Posterior vena cava (tissue), 2 donors: ENCODE data around the gene PNMA8C. TPM values are rescaled to one million over a fixed set of nuclear protein-coding genes. Genes with fewer than 3 reads are reported as not detected.
"Not testable (repeated sequence)": the region's sequence is repeated elsewhere in the genome, so short reads cannot be mapped to it uniquely, and the experiment has no call there.

ENCODE experiments used
- DNase-seq: peaks from one replicate; pipeline ENCODE4 v3.0.0-alpha.2; 2020; ENCODE audit warnings: low spot score
- intact Hi-C, 2 donors: fragments of 100-400 bp; cut with DNase I; formaldehyde crosslinking; loops; one replicate each; pipeline versions ENCODE4 v1.14.1 to v1.14.2; 2022 to 2023
- total RNA-seq, 2 donors: library from RNA; stranded (reverse); fragmentation: NEBNext Ultra II Directional; extraction: Animal tissue kit (Norgen Biotek cat#: 25700); gene quantifications; one replicate each; pipeline ENCODE4 v1.2.1, GENCODE V29; 2021
- donor health status: DM: yes; HTN: yes; CAD: no.
- donor health status: DM: yes; HTN: yes; CAD: no.

PNMA8C gene
- total RNA-seq, 2 donors from 2014 or later = 0.37 to 1.2 TPM

DNA sequence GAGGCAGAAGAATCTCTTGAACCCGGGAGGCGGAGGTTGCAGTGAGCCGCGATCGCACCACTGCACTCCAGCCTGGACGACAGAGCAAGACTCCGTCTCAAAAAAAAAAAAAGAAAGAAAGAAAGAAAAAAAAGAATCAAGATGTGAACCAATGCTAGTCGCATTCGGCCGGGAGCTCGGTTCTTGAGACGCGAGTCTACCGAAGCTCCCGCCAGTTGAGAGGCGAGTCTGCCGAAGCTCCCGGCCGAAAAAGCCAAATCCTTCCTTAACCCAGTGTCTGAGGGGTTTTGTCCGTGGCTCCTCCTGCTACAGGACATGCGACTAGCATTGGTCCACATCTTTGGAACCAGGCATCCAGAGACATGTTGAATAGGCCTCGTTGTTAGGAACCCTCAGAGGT is 13.8 kb downstream of the PNMA8C start:
- intact Hi-C loops, DNase-seq: not testable (repeated sequence)

DNA sequence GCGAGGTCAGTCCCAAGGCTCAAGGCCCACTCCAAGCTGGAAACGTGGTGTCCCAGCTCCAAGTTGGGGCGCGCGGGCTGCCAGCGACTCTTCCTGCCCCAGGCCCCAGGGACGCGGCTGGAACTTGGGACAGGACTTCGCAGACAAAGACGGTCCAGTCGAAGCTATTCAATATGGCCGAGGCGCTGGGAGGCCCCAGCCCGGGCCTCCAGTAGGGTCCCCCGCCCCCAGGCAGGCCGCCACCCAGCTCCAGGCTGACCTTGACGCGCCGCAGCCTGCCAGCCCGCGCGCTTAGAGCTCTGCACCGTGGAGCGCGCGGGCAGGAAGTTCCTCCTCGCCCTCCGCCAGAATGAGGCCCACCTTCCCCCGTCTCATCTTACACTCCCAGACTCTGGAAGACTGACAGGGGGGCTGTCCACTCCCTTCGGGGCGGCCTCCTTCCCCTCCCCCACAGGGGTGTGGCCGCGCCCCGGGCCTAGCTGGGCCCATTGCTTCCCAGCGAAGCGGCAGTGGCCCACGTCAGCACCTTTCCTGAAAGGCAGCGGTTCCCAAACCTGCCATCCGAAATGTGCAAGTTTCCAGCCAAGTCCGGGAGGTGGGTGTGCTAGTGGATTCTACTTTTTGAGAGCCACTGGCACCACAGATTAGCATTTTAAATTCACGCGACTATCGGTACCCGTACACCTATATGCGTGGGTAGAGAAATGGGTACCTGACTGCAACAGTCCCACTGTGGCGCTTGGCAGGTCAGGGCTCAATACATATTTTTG is 15.3 kb downstream of the PNMA8C start, which contains the start of gene CCDC8:
Gene CCDC8 (minus strand): TSS at position 303 of the 770 bp plus-strand sequence. CDS start 754 bp downstream, outside the sequence.
- intact Hi-C loops = no loop called here
- peak; percentile 90 for DNase-seq

DNA sequence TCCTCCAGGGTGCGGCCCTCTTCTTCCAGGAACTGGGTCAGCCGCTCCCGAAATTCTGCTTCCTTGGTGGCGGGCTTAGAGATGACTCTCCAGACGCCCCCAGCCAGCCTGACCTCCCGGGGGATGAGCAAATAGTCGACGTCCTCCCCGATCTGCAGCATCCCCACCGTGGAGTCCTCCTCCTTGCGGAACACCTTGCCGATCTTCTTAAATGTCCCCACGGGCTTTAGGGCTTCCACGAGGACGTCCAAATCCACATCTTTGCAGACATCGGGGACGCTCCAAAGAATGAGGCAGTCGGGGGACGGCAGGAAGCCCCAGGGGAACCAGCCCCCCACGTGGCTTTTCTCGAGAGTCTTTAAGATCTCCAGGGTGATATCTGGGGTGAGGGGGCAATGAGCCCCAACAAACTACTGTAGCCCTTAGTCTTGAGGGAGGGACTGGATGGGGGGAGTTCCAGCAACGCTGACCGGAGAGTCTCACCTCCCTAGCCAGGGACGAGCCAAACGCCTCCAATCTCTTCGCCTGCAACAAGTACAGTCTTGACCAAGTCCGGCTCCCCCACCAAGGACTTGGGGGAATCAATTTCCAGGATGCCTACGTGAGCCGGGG is 16.0 kb downstream of the PNMA8C start:
- DNase-seq = peak; percentile 82
- intact Hi-C loops = loop anchor here in 1 of 2 donors (1.0 kb wide), 1 partner anchor 38 kb away; no protein-coding TSS in a partner anchor

DNA sequence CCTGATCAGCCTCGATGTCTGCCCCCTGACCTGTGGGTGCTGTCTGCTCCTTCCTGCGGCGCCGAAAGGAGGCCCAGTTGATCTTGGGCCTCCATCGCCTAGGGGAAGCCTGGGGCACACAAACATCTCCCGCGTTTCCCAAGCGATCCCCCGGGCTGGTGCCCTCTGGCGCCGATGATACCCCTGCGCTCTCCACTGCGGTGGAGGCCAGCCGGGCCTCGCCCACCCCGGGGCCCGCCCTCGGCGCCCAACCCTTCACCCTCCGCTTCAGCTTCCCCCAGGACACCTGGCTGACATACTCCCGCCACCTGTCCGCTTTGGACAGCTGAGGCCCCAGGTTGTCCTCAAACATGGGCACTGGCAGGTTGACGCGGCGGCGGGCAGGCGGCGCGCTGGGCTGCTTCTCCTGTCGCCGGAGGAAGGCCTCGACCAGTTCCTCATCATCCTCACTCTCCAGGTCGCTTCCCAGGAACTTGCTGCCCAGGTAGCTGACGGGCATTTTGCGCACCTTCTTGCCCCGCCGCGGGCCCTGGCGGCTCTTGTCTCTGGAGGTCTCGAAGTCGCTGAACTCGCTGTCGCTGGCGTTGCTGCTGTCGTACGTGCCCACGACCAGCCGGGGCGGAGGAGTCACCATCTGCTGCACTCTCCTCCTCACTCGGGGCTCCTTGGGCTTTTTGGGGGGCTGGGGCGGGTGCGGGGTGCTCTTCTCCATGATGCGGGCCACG is 16.6 kb downstream of the PNMA8C start:
- intact Hi-C loops = loop anchor here in 1 of 2 donors (1.0 kb wide), 1 partner anchor 38 kb away; no protein-coding TSS in a partner anchor
- no peak for DNase-seq

DNA sequence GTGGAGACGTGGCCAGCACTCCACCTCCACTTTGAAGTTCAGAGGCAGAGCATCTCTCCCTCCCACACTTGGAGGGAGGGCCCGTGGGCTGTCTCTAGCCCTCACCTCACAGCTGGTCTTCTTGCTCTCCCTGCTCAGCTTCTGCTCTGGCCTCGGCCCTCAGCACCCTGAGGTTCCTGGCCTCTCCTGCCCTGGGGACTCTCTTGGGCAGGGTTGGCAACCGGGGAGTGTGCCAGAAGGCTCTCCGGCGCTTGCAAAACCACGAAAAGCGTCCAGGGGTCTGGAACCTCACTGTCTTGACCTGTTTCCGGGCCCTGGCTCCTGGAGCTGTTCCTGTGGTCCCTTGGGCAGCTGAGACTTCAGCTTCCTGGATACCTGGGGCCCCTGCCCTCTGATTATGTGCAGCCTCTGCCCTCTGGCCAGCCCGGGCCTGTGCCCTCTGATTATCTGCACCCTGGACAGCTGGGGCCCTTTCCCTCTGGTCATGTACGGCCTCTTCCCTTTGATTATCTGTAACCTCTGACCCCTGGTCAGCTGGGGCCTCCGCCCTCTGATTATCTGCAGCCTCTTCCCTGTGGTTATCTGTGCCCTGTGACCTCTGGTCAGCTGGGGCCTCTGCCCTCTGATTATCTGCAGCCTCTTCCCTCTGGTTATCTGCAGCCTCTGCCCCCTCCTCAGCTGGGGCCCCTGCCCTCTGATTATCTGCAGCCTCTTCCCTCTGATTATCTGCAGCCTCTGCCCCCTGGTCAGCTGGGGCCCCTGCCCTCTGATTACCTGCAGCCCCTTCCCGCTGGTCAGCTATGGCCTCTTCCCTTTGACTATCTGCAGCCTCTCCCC is 17.4 kb downstream of the PNMA8C start:
- DNase-seq = no peak
- intact Hi-C loops = no loop called here

DNA sequence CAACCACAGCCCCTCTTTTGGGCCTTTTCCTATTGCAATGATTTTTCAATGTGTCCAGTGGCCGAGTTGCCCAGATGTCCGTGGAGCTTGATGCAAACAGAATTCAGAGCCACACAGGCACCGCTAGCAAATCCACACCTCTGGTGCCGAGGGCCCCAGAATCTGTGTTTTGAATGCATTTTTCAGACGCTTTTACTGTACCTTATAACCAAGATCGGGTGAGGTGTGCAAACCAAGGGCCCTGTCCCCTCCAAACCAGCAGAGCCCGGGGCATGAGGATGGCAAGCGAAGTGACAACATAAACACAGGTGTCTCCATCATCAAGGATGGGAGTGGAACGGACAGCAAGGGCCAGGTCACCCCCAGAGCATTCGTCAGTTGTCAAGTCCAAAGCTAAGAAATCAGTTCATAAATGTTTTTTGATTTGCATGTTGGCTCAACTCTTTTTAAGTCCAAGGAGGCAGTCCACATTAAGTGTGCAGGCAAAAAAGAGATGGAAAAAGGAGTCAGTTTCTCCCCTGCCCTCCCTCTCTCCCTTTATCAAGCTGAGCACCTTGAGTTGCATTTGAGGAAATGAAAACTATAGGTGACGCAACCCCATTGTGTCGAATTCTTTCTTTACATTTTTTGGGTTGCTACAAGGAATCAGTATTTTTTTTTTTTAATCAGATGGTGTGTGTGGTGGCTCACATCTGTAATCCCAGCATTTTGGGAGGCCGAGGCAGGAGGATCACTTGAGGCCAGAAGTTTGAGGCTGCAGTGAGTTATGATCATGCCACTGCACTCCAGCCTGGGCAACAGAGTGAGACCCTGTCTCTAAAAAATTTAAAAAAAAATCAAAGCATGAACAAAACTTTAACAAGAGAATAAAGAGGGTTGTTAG is 18.3 kb downstream of the PNMA8C start:
- no peak for DNase-seq
- intact Hi-C loops = no loop called here

DNA sequence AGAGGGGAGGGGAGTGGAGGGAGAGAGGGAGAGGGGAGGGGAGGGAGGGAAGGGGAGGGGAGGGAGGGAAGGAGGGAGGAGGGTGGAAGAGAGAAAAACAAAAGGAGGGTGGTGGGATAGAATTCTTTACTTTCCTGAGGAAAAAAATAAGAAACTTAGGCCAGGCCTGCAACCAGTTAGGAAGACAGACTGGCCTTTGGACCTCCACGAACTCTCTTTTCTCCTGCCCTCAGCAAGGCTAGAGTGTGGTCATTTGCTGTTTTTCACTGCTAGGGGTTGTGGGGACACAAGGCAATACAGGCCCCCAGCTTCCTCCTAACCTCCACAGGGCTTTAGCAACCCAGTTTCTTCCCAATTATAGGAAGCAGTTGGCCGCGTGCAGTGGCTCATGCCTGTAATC is 19.5 kb downstream of the PNMA8C start:
- no peak for DNase-seq
- intact Hi-C loops = no loop called here

DNA sequence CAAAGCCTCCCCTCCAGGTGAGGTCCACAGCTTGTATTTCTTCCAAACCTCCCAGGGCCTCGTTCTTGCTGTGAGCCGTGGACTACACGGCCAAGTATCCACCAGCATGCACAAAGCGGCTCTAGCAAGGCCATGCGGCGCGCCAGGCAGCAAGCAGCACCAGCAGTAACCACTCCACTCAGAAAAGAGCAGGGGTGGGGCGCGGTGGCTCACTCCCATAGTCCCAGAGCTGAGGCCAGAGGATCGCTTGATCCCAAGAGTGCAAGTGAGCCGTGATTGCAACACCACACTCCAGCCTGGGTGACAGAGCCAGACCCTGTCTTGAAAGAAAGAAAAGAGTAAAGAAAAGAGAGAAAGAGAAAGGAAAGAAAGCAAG is 20.1 kb downstream of the PNMA8C start:
- DNase-seq = peak; percentile 89
- intact Hi-C loops = no loop called here

DNA sequence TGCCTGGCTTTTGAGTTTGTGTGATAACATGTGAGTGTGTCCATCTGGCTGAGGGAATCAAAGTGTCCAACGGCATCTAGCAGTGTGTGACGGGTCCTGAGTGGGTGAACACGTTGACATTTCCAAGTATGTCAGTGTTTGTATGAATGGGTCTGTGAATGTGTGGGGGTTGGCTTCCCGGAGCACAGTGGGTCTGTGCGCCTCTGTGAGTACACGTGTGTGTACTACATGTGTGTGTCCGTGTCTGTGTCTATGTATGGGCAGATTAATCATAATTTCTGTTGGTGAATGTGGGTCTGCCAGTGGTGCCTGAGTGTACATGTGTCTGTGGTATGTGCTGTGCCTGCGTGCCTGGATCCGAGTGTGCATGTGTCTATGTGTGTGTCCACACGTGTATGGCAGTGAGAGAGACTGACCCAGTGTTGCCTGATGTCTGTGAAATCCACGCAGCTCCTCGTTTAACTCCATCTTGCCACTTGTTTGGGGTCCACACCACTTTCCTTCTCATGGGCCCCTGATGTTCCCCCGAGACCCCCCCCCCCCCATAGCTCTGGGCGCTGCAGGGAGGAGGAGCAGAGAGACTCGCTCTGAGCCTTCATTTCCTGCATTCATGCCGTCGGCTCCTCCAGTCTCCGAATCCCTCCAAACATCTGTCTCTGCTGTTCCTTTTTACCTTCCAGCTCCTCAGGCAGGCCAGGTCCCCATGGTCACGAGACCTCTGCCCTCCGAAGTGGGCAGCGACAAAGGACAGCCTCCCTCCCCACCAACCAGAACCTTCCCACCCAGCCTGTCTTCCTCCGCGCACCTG is 20.7 kb downstream of the PNMA8C start:
- intact Hi-C loops = no loop called here
- DNase-seq = no peak

DNA sequence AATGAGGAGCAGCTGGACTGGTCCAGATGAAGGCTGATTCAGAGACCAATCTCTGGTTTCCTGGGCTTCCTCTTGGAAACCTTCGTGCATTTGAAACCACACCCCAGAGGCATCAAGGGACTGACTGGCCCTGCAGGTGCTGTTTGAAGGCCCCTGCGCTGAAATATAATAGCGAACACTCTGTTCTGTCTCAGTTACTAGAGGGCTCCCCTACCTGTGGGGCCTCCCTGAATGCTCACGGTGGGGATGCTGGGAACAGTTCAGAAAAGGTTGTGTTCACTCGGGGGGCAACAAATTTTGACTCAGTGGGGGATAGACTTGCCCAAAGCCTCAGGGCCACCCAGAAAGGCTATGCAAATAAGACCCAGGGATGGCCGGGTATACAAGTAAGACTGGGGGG is 21.8 kb downstream of the PNMA8C start:
- DNase-seq = no peak
- intact Hi-C loops = no loop called here

DNA sequence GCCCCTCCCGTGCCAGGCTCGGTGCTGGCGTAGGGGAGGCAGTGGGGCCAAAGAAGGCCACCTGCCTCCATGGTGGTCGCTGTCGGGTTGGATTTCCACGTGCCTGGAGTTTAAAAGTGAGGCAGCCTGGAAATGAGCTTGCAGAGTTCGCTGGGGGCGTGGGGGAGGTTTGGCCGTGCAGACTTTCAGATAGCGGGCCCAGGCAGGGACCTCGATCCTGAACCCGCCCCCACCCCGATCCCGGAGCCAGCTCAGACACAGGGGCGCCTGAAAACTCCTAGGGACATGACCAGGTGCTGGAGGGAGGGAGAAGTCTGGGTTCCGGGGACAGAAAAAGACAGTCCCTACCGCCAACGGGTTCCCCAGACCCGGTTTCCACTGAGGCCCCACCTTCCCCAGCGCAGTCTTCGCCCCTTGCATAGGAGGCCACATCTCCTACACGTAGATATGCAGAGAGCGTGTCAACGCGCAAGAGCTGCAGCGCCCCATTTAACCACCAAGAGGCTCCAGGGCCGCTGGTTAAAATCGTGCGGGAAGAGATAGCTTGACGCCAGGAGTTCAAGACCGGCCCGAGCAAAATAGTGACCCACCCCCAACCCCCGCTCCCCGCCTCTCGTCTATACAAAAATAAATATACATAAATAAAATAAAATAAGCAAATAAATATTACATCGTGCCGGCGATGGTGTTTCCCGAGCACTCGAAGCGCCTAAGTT is 23.8 kb downstream of the PNMA8C start:
- no peak for DNase-seq

DNA sequence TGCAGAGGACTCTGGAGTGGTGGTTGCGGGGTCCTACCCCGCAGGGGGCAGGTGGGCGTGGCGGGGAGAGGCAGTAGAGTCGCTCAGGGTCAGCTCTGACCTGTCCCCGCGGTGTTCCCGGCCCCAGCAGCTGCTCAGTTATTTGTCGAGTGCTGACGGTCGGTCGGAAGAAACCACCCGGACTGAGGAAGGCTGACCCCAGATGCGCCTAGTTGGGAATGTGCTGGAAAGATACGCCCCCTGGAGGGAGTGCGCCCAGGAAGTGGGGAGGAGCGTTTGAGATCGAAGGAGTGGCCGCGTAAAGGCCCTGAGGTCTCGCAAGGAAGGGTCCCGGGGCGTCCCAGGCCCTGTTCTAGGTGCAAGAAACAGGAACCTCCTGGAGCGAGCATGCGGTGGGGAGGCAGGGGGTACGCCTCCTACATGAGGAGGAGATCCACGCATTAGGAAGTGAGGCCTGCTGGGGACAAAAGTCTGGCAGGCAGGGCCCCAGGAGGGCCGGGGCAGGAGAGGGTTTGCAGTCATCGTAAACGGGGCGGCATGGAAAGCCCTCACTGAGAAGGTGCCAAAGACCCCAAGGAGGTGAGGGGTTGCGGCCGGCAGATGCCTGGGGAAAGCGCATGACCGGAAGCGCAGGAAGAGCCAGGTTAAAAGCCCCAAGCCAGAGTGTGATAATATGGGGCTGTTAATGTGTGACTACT is 24.5 kb downstream of the PNMA8C start:
- intact Hi-C loops = loop anchor here in 1 of 2 donors (2.0 kb wide), 1 partner anchor 83 kb away; no protein-coding TSS in a partner anchor
- no peak for DNase-seq

More for the DNA sequence above, 23.8 kb downstream of the PNMA8C start:
- intact Hi-C loops = loop anchor here in 1 of 2 donors (2.0 kb wide), 1 partner anchor 82 kb away; no protein-coding TSS in a partner anchor

DNA sequence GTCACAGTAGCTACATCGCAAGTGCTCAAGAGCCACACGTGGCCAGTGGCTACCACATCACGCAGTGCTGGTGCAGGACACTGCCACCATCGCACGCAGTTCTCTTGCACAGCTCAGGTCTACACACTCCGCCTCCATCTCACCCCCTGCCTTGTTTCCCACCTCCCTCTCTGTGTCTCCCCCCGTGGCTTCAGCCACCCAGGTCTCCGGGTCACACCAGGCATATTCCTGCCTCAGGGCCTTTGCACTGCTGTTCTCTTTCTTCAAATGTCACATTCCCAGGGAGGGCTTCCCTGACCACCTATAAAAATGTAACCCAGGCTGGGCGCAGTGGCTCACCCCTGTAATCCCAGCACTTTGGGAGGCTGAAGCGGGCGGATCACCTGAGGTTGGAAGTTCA is 26.0 kb downstream of the PNMA8C start:
- intact Hi-C loops = no loop called here
- DNase-seq = no peak

DNA sequence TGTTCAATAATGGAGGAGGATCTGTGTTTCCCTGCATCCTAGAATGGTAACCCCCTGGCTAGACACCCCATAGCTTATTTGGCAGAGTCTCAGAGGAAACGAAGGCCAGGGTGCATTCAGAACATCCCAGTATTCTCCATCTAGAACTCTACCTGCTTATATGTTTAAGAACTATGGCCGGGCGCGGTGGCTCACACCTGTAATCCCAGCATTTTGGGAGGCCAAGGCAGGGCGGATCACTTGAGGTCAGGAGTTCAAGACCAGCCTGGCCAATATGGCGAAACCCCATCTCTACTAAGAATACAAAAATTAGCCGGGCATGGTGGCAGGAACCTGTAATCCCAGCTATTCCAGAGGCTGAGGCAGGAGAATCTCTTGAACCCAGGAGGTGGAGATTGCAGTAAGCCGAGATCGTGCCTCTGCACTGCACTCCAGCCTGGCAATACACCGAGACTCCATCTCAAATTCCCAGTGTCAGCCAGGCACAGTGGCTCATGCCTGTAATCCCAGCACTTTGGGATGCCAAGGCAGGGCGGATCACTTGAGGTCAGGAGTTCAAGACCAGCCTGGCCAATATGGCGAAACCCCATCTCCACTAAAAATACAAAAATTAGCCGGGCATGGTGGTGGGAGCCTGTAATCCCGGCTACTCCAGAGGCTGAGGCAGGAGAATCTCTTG is 30.8 kb downstream of the PNMA8C start:
- peak; percentile 58 for DNase-seq
- intact Hi-C loops = loop anchor here in 1 of 2 donors (2.0 kb wide), 1 partner anchor 89 kb away; no protein-coding TSS in a partner anchor

DNA sequence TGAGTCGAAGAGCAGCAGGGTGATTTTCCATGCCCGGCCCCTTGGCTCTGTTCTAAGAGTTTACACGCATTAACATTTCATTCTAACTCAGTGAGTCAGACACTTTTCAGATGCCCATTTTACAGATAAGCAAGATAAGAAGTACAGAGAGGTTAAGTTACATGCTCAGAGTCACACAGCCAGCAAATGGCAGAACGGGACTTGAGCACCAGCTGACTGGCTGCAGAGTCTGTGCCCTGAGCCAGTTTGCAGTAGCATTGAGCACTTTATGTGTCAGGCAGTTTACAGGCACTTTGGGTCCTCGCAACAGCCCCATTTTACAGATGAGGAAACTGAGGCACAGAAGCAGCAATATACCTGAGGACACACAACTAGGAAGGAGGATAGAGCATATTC is 34.3 kb downstream of the PNMA8C start:
- intact Hi-C loops = loop anchor here (5.0 kb wide), 2 partner anchors 98 to 112 kb away; no protein-coding TSS in a partner anchor
- no peak for DNase-seq
